Measurements from ENCODE around the gene CLSTN1.
A peak's percentile ranks its signal among the peaks of the same experiment; 100 is the strongest.
"Not testable (repeated sequence)": the region's sequence is repeated elsewhere in the genome, so short reads cannot be mapped to it uniquely, and the experiment has no call there.

Gene CLSTN1

GRCh38 chr1:9803003-9803918 is 20.5 kb downstream of the CLSTN1 start:
- peaks cover 53% of the 10 kb centered on the region for H3K4me1 Mint-ChIP-seq
- H3K36me3 Mint-ChIP-seq, ATAC-seq, H3K27me3 Mint-ChIP-seq, H3K27ac Mint-ChIP-seq, H3K9me3 Mint-ChIP-seq, H3K4me3 Mint-ChIP-seq: not testable (repeated sequence)

GRCh38 chr1:9801909-9802308 is 21.9 kb downstream of the CLSTN1 start:
- peaks cover 58% of the 10 kb centered on the region for H3K4me1 Mint-ChIP-seq
- H3K27ac Mint-ChIP-seq, result peak overlapping the region; percentile 58
- no peaks in the 10 kb centered on the region for H3K9me3 Mint-ChIP-seq
- H3K4me3 Mint-ChIP-seq, result no peak overlapping the region
- H3K27me3 Mint-ChIP-seq, result no peaks in the 10 kb centered on the region
- peaks cover 2% of the 10 kb centered on the region for H3K36me3 Mint-ChIP-seq
- no peak for ATAC-seq

DNA sequence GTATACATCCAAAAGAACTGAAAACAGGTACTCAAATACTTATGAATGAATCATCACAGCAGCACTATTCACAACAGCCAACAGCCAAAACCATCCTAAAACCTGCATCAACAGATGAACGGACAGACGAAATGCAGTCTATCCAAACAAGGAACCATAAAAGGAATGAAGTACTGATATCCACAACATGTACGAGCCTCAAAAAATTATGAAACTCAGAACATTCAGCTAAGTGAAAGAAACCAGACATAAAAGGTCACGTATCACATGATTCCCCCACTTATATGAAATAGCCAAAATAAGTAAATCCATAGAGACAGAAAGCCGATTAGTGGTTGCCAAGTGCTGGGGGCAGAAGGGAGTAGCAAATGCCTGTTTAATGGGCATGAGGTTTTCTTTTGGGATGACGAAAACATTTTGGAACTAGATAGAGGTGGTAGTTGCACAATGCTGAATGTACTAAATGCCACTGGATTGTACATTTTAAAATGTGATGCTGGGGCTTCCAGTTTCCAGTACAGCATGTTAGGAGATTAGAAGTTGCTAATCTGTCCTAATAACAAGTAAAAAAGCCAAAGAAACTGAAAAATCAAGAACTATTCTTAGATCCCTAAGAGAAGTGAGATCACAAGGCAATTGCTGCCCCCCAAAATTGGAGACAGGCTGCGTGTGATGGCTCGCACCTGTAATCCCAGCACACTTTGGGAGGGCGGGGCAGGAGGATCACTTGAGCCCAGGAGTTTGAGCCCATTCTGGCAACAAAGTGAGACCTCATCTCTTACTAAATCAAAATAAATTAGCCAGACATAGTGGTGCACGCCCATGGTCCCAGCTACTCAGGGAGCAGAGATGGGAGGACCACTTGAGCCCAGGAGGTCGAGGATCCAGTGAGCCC is 25.3 kb downstream of the CLSTN1 start:
- no peak for ATAC-seq
- Mint-ChIP-seq H3K27ac (peak overlapping the region; percentile 25), H3K4me3 (no peak overlapping the region), H3K36me3 (peaks cover 5% of the 10 kb centered on the region), H3K4me1 (peaks cover 76% of the 10 kb centered on the region), H3K27me3 (no peaks in the 10 kb centered on the region), H3K9me3 (no peaks in the 10 kb centered on the region)

DNA sequence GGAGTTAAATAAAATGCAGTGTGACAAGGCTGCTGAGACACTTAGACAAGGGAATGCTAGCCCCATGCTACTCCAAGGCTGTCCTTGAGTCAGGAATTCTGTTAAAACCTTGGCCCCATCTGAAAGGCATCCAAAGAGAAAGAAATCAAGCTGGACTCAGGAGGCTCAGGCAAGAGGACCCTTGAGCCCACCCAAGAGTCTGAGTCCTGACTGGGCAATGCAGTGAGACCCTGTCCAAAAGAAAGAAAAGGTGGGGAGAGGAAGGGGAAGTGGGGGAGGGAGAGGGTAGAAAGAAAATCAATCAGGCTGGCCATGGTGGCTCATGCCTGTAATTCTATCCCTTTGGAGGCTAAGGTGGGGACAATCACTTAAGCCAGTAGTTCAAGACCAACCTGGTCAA is 26.7 kb downstream of the CLSTN1 start:
- peak overlapping the region; percentile 25 for H3K27ac Mint-ChIP-seq
- H3K4me3 Mint-ChIP-seq, result no peak overlapping the region
- H3K36me3 Mint-ChIP-seq, result peaks cover 5% of the 10 kb centered on the region
- no peaks in the 10 kb centered on the region for H3K27me3 Mint-ChIP-seq
- H3K4me1 Mint-ChIP-seq, result peaks cover 78% of the 10 kb centered on the region
- no peak for ATAC-seq
- no peaks in the 10 kb centered on the region for H3K9me3 Mint-ChIP-seq

- H3K27ac Mint-ChIP-seq, result no peak overlapping the region
- H3K4me3 Mint-ChIP-seq, result no peak overlapping the region
- H3K9me3 Mint-ChIP-seq, result no peaks in the 10 kb centered on the region
- H3K27me3 Mint-ChIP-seq, result no peaks in the 10 kb centered on the region
- no peak for ATAC-seq
- peaks cover 5% of the 10 kb centered on the region for H3K36me3 Mint-ChIP-seq
- peaks cover 59% of the 10 kb centered on the region for H3K4me1 Mint-ChIP-seq
Measured at GRCh38 chr1:9794081-9794480, 29.7 kb downstream of the CLSTN1 start.

DNA sequence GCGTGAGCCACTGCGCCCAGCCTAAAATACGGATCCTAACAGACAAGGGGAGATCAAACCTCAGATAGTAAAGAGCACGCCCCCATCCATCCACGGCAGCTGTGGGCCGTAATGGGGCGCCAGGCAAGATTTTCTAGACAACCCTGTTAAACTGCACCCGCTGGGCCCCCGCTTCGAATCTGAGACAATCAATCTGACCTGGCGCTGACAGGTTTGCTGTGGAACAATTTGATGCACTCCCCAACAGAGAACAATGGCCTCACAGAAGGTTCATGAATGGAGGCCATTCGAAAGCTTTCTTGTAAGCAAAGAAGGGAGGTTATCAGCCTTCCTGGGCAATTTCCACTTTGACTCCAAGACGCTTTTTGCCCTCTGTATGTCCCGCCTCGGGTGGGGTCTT is 30.5 kb downstream of the CLSTN1 start:
- H3K36me3 Mint-ChIP-seq, result peaks cover 5% of the 10 kb centered on the region
- no peak overlapping the region for H3K4me3 Mint-ChIP-seq
- H3K27me3 Mint-ChIP-seq, result no peaks in the 10 kb centered on the region

DNA sequence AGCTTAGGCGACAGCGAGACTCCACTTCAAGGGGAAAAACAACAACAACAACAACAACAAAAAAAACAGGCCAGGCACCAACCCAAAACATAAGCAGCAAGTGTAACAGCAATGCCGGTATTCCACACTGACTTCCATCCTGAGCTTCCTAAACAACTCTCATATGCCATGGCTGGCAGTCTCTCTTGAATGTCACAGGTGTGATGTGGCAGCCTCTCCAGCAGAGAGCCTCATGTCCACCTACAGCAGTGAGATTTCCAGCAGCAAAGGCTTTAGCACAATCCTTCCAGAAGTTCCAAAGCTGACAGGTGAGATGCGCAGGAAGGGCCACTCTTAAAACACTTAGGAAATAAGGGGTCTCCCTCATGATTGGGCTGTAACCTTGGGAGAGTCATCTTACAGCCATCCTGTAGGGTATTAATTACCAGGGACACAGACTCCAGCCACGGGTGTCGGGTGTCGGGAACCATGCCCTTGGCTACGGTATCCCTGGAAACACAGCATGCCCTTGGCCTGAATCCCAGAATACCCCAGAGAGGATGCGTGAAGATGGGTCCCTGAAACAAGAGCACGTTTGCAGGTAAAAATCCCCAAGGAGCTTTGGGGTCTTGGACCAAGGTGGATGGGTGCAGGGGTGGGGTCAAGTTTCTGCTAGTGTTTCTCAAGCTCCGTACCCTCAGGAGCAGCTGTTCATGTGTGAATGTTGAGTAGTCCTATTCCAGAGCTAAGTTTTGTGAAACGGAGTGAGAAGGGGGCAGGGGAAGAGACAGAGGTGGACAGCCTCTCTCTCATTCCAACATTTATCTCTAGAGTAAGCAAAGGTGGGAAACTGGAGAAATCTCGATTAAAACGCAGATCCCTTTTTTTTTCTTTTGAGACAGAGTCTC is 31.4 kb downstream of the CLSTN1 start:
- ATAC-seq, result no peak
- H3K27ac Mint-ChIP-seq, result no peak overlapping the region
- no peaks in the 10 kb centered on the region for H3K9me3 Mint-ChIP-seq
- H3K4me3 Mint-ChIP-seq, result no peak overlapping the region
- H3K27me3 Mint-ChIP-seq, result no peaks in the 10 kb centered on the region
- peaks cover 51% of the 10 kb centered on the region for H3K4me1 Mint-ChIP-seq
- H3K36me3 Mint-ChIP-seq, result peaks cover 5% of the 10 kb centered on the region

More for the DNA sequence above, 30.5 kb downstream of the CLSTN1 start:
- no peak for ATAC-seq
- no peak overlapping the region for H3K27ac Mint-ChIP-seq
- H3K9me3 Mint-ChIP-seq, result no peaks in the 10 kb centered on the region
- H3K4me1 Mint-ChIP-seq, result peaks cover 54% of the 10 kb centered on the region

DNA sequence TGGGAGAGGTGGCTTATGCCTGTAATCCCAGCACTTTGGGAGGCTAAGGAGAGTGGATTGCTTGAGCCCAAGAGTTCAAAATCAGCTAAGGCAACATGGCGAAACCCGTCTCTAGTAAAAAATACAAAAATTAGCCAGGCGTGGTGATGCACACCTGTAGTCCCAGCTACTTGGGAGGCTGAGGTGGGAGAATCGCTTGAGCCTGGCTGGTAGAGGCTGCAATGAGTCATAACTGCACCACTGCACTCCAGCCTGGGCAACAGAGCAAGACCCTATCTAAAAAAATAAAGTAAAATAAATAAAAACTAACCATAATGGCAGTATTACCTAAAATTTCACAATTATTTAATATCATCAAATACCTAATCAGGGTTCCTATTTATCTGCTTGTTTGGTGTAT is 34.1 kb downstream of the CLSTN1 start:
- H3K4me3 Mint-ChIP-seq, H3K27me3 Mint-ChIP-seq, H3K9me3 Mint-ChIP-seq, H3K36me3 Mint-ChIP-seq, H3K27ac Mint-ChIP-seq, ATAC-seq: not testable (repeated sequence)
- peaks cover 45% of the 10 kb centered on the region for H3K4me1 Mint-ChIP-seq

DNA sequence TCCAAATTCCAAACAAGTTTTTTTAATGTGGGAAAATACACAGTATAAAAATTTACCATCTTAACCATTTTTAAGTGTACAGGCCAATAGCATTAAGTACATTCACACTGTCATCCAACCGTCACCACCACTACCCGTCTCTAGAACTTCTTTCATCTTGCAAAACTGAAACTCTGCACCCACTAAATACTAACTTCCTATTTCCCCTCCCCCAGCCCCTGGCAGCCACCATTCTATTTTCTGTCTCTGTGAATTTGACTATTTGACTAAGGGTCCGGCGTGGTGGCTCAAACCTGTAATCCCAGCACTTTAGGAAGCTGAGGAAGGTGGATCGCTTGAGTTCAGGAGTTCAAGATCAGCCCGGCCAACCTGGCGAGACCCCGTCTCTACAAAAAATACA is 36.1 kb downstream of the CLSTN1 start:
- Mint-ChIP-seq H3K36me3 (no peaks in the 10 kb centered on the region), H3K4me3 (peak overlapping the region; percentile 82), H3K27ac (peak overlapping the region; percentile 100), H3K9me3 (no peaks in the 10 kb centered on the region), H3K4me1 (peaks cover 25% of the 10 kb centered on the region), H3K27me3 (no peaks in the 10 kb centered on the region)
- ATAC-seq, result peak; percentile 97

DNA sequence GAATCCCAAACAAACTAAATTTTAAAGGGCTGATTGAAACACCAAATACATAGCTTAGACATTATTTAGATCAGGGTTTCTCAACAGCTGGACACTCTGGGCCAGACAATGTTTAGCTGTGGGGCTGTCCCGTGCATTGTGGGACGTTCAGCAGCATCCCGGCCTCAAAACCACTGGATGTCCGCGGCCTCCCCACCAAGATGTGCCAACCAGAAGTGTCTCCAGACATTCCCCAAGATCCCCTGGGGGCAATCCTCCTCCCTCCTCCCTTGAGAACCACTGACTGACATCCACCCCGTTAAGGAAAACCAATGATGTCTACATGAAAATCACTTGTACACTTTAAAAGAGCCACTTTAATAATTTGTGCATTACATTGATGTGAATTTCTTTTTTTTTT is 38.4 kb downstream of the CLSTN1 start:
- no peak for ATAC-seq
- Mint-ChIP-seq H3K27me3 (no peaks in the 10 kb centered on the region), H3K27ac (no peak overlapping the region), H3K4me1 (peaks cover 18% of the 10 kb centered on the region), H3K36me3 (no peaks in the 10 kb centered on the region), H3K4me3 (no peak overlapping the region), H3K9me3 (no peaks in the 10 kb centered on the region)

DNA sequence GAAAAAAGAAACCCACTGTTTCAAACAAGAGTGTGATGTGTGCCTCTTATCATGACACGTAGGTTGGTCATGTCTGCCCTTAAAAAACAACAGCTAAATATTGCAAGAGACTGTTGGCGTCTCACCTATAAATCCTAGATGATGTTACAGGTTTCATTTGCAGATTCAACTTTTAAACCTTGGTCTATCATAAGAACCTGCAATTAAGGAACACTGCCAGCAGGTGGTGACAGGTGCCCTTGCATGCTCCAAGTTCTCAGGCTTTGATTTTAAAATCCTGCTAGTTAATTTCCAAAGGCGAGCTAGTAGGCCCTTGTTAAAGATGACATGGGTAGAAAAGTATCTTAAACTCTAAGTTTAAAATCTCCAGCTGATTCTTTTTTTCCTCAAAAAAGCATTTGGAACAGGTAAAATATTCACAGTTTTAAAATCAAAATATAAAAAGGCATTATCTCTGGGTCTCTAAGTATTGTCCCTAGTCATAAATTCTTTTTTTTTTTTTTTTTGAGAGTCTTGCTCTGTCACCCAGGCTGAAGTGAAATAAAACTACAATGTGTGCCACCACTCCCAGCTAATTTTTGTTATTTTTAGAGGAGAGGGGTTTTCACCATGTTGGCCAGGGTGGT is 39.1 kb downstream of the CLSTN1 start:
- no peak overlapping the region for H3K4me3 Mint-ChIP-seq
- no peak overlapping the region for H3K27ac Mint-ChIP-seq
- no peaks in the 10 kb centered on the region for H3K36me3 Mint-ChIP-seq
- no peak for ATAC-seq
- no peaks in the 10 kb centered on the region for H3K9me3 Mint-ChIP-seq
- peaks cover 18% of the 10 kb centered on the region for H3K4me1 Mint-ChIP-seq
- no peaks in the 10 kb centered on the region for H3K27me3 Mint-ChIP-seq

GRCh38 chr1:9782897-9783296 is 40.9 kb downstream of the CLSTN1 start:
- Mint-ChIP-seq H3K36me3 (no peaks in the 10 kb centered on the region), H3K27ac (no peak overlapping the region), H3K4me1 (peaks cover 22% of the 10 kb centered on the region), H3K4me3 (no peak overlapping the region), H3K27me3 (no peaks in the 10 kb centered on the region), H3K9me3 (no peaks in the 10 kb centered on the region)
- ATAC-seq, result peak; percentile 67

DNA sequence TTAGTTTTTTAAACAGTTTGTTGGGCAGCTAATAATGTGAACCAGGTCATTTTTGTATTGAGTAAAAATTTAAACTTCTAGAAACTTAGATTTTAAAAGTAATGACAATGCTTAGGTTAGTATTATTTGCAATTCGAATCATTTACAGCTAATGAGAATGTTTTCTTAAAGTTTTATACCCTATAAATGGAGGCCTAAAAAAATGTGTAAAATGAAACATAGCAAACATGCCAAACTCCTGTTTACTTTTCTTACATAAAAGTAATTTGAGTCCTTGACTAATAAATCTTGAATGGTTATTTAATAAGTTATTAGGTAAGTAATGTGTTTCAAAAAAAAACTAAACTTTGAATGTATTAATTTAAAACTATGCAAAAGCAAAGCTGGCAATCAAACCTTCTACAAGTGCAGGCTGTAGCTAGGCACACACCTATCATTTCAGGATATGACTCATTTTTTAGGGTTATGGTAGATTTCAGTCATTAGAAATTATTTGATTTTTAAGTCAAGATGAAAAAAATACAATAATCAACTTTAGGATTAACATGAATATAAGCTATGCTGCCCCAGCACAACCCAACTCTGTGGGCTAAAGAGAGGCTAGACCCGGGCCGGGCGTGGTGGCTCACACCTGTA is 41.5 kb downstream of the CLSTN1 start:
- H3K27ac Mint-ChIP-seq, result no peak overlapping the region
- H3K9me3 Mint-ChIP-seq, result no peaks in the 10 kb centered on the region
- no peaks in the 10 kb centered on the region for H3K27me3 Mint-ChIP-seq
- no peak for ATAC-seq
- no peaks in the 10 kb centered on the region for H3K36me3 Mint-ChIP-seq
- H3K4me3 Mint-ChIP-seq, result no peak overlapping the region
- H3K4me1 Mint-ChIP-seq, result peaks cover 19% of the 10 kb centered on the region

GRCh38 chr1:9780554-9781110 is 43.1 kb downstream of the CLSTN1 start:
- H3K36me3 Mint-ChIP-seq, result peaks cover 8% of the 10 kb centered on the region
- no peaks in the 10 kb centered on the region for H3K9me3 Mint-ChIP-seq
- ATAC-seq, result no peak

More at GRCh38 chr1:9780554-9781110, 43.1 kb downstream of the CLSTN1 start:
- H3K27ac Mint-ChIP-seq, result no peak overlapping the region
- H3K27me3 Mint-ChIP-seq, result no peaks in the 10 kb centered on the region
- H3K4me3 Mint-ChIP-seq, result no peak overlapping the region
- H3K4me1 Mint-ChIP-seq, result peaks cover 22% of the 10 kb centered on the region
